A673 (cell line): Measurements from ENCODE around the gene TSPAN12. TPM values are rescaled to one million over a fixed set of nuclear protein-coding genes. Genes with fewer than 3 reads are reported as not detected.
"Not testable (repeated sequence)": the region's sequence is repeated elsewhere in the genome, so short reads cannot be mapped to it uniquely, and the experiment has no call there.

Experiments used
- BruUV-seq: library from RNA; stranded (reverse); fragments of 400-500 nt; replicated peaks from 2 replicates; lab custom pipeline; 2021; lab: Mats Ljungman, UMichigan
- CTCF ChIA-PET: fragments of 300-600 bp; sonication (Branson Sonifier 250); formaldehyde crosslinking; loops from one replicate; lab custom pipeline; 2022; ENCODE audit warnings: antibody characterized with exemption; lab: Charles Lee
- POLR2A ChIA-PET: fragments of 300-600 bp; sonication (Branson Sonifier 250); formaldehyde crosslinking; loops from one replicate; lab custom pipeline; 2022; ENCODE audit warnings: antibody characterized with exemption; ENCODE audit not compliant: low non-redundant PET; lab: Charles Lee
- DNase-seq: peaks from one replicate; pipeline ENCODE4 v3.0.0-alpha.2; 2015; ENCODE audit warnings: low spot score
- H3K27ac ChIP-seq: fragments of 200-600 bp; sonication (generic); 2 replicates; pipeline ENCODE4 v1.5.1; 2016; ENCODE audit warnings: mixed run types, low read depth, mild to moderate bottlenecking, mixed read lengths, antibody characterized with exemption, low read length; ENCODE audit not compliant: poor library complexity, severe bottlenecking
- H3K27me3 ChIP-seq: fragments of 200-600 bp; sonication (generic); replicated peaks from 2 replicates; pipeline ENCODE4 v1.6.1; 2017; ENCODE audit warnings: mixed run types, low read depth, mild to moderate bottlenecking, mixed read lengths, antibody characterized with exemption, low read length; ENCODE audit not compliant: insufficient read depth, poor library complexity
- H3K36me3 ChIP-seq: fragments of 200-600 bp; sonication (generic); 2 replicates; pipeline ENCODE4 v1.6.1; 2016; ENCODE audit warnings: mixed run types, mild to moderate bottlenecking, mixed read lengths, antibody characterized with exemption, low read length; ENCODE audit not compliant: insufficient read depth, poor library complexity, severe bottlenecking
- H3K4me1 ChIP-seq: fragments of 200-600 bp; sonication (generic); 2 replicates; pipeline ENCODE4 v1.6.1; 2017; ENCODE audit warnings: mixed run types, mild to moderate bottlenecking, mixed read lengths, antibody characterized with exemption, low read length; ENCODE audit not compliant: insufficient read depth, poor library complexity, severe bottlenecking
- H3K4me3 ChIP-seq: fragments of 200-600 bp; sonication (generic); 2 replicates; pipeline ENCODE4 v1.5.1; 2016; ENCODE audit warnings: low read depth, mixed run types, mild to moderate bottlenecking, mixed read lengths, low read length; ENCODE audit not compliant: poor library complexity, severe bottlenecking
- H3K9me3 ChIP-seq: fragments of 200-600 bp; sonication (generic); 2 replicates; pipeline ENCODE4 v1.6.1; 2016; ENCODE audit warnings: mixed run types, low read depth, mild to moderate bottlenecking, mixed read lengths, antibody characterized with exemption, low read length; ENCODE audit not compliant: poor library complexity, severe bottlenecking
- EZH2 ChIP-seq: fragments of 200-600 bp; sonication (generic); IDR thresholded peaks from 2 replicates; pipeline ENCODE4 v1.6.1; 2017; ENCODE audit warnings: borderline replicate concordance, low read depth, mild to moderate bottlenecking, mixed read lengths, antibody characterized with exemption, low read length; ENCODE audit not compliant: poor library complexity, severe bottlenecking
- intact Hi-C: fragments of 100-400 bp; cut with micrococcal nuclease; formaldehyde crosslinking; loops from one replicate; pipeline ENCODE4 v1.10.0; 2022; ENCODE audit not compliant: unreplicated experiment
- total RNA-seq: library from RNA; stranded (reverse); gene quantifications from 2 replicates; pipeline ENCODE4 v1.2.3, GENCODE V29; 2021
- TF ChIP-seq, protein P1 (sequence below): fragments of 300-800, 200-600 bp; sonication (generic); conservative IDR thresholded peaks from 2 replicates; pipeline ENCODE4 v1.5.1; 2017; ENCODE audit warnings: low read depth, mild to moderate bottlenecking, antibody characterized with exemption, low read length, moderate library complexity, mixed read lengths

The TSPAN12 gene
- total RNA-seq, 1 experiment from 2014 or later = 1.5 TPM

- H3K4me1 ChIP-seq, intact Hi-C loops, H3K27me3 ChIP-seq, H3K36me3 ChIP-seq, BruUV-seq, CTCF ChIA-PET, H3K9me3 ChIP-seq, H3K4me3 ChIP-seq, H3K27ac ChIP-seq, DNase-seq: not testable (repeated sequence)
- POLR2A ChIA-PET = interaction anchor here (0.6 kb wide), 1 partner anchor 10 kb away, joined by 5 read pairs; no protein-coding TSS in a partner anchor
Observed at GRCh38 chr7:120779078-120779477, 78.9 kb downstream of the TSPAN12 start.

DNA sequence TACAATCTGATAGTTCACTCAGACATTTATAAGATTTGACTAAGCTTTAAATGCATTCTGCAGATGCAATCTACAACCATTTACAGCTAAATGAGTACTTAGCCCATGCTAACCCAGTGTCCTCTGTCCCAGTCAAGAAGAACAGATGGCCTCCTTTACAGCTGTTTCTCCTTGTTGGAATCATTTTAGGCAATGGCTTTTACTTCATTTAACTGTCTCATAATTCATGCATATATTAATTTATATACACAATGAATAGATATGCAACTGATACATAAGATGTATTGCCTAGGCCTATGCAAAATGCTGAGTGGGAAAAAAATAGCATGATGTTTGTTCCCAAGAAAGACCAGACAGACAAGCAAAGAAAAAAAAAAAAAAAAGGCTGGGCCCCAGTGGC is 82.2 kb downstream of the TSPAN12 start:
- H3K4me3 ChIP-seq = no peak overlapping the region
- DNase-seq = no peak
- no peak overlapping the region for H3K27ac ChIP-seq
- ChIA-PET CTCF (no interaction called here), POLR2A (interaction anchor here (0.7 kb wide), 1 partner anchor 956 kb away, joined by 3 read pairs; no protein-coding TSS in a partner anchor)
- no TSS peak for BruUV-seq
- TF ChIP-seq, protein P1, sequence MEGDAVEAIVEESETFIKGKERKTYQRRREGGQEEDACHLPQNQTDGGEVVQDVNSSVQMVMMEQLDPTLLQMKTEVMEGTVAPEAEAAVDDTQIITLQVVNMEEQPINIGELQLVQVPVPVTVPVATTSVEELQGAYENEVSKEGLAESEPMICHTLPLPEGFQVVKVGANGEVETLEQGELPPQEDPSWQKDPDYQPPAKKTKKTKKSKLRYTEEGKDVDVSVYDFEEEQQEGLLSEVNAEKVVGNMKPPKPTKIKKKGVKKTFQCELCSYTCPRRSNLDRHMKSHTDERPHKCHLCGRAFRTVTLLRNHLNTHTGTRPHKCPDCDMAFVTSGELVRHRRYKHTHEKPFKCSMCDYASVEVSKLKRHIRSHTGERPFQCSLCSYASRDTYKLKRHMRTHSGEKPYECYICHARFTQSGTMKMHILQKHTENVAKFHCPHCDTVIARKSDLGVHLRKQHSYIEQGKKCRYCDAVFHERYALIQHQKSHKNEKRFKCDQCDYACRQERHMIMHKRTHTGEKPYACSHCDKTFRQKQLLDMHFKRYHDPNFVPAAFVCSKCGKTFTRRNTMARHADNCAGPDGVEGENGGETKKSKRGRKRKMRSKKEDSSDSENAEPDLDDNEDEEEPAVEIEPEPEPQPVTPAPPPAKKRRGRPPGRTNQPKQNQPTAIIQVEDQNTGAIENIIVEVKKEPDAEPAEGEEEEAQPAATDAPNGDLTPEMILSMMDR = no peak
- no peak for TF ChIP-seq EZH2
- intact Hi-C loops = no loop called here
- H3K27me3 ChIP-seq = no peaks in the 10 kb centered on the region
- no peaks in the 10 kb centered on the region for H3K36me3 ChIP-seq
- H3K4me1 ChIP-seq = no peaks in the 10 kb centered on the region
- no peaks in the 10 kb centered on the region for H3K9me3 ChIP-seq

GRCh38 chr7:120774481-120774880 is 83.5 kb downstream of the TSPAN12 start:
- no peak overlapping the region for H3K4me3 ChIP-seq
- intact Hi-C loops = no loop called here
- BruUV-seq = no TSS peak
- no peak for DNase-seq
- ChIA-PET POLR2A (no interaction called here), CTCF (interaction anchor here (0.6 kb wide), 1 partner anchor 97 kb away, joined by 4 read pairs; no protein-coding TSS in a partner anchor)
- no peaks in the 10 kb centered on the region for H3K36me3 ChIP-seq
- H3K27me3 ChIP-seq = no peaks in the 10 kb centered on the region
- no peaks in the 10 kb centered on the region for H3K9me3 ChIP-seq
- H3K4me1 ChIP-seq = no peaks in the 10 kb centered on the region
- TF ChIP-seq EZH2 = no peak
- TF ChIP-seq, protein P1 = no peak
- H3K27ac ChIP-seq = no peak overlapping the region

- Histone ChIP-seq H3K4me1 (no peaks in the 10 kb centered on the region), H3K36me3 (no peaks in the 10 kb centered on the region), H3K4me3 (no peak overlapping the region), H3K27me3 (no peaks in the 10 kb centered on the region), H3K27ac (no peak overlapping the region), H3K9me3 (no peaks in the 10 kb centered on the region)
- DNase-seq = no peak
- intact Hi-C loops = no loop called here
- BruUV-seq = no TSS peak
- ChIA-PET CTCF (no interaction called here), POLR2A (no interaction called here)
- no peak for TF ChIP-seq EZH2
- TF ChIP-seq, protein P1 = no peak
Observed at GRCh38 chr7:120770206-120770605, 87.7 kb downstream of the TSPAN12 start.
